ENCODE measurements around the gene RPS6KB1.
"Not testable (repeated sequence)": the region's sequence is repeated elsewhere in the genome, so short reads cannot be mapped to it uniquely, and the experiment has no call there.

The RPS6KB1 gene

GRCh38 chr17:59892924-59893675 is at the start of gene RPS6KB1, which contains the start of gene TUBD1:
Gene RPS6KB1, plus strand, starts transcription at chr17:59893121. Its CDS starts 64 bp downstream, at chr17:59893185.
Gene TUBD1, minus strand, starts transcription at chr17:59892943. Its CDS starts 1,941 bp downstream, at chr17:59891002.
- peak; percentile 99 for FAIRE-seq
- DNase-seq (ENCODE audit: insufficient read length, low spot score), result peak; percentile 95

- FAIRE-seq, result no peak
- DNase-seq (ENCODE audit: insufficient read length, low spot score), result no peak
Observed at GRCh38 chr17:59844884-59845594, 47.9 kb upstream of the RPS6KB1 start.

GRCh38 chr17:59845595-59846393 is 47.1 kb upstream of the RPS6KB1 start:
- no peak for DNase-seq (ENCODE audit: insufficient read length, low spot score)
- FAIRE-seq, result peak; percentile 45

- FAIRE-seq (no peak), DNase-seq (ENCODE audit: insufficient read length, low spot score) (no peak)
Observed at GRCh38 chr17:59846394-59847165, 46.3 kb upstream of the RPS6KB1 start.

GRCh38 chr17:59848385-59848668 is 44.6 kb upstream of the RPS6KB1 start:
- no peak for DNase-seq (ENCODE audit: insufficient read length, low spot score)
- FAIRE-seq, result no peak

- no peak for DNase-seq (ENCODE audit: insufficient read length, low spot score)
- FAIRE-seq, result no peak
Observed at GRCh38 chr17:59848778-59849177, 44.1 kb upstream of the RPS6KB1 start.

- not testable (repeated sequence) for FAIRE-seq; DNase-seq (ENCODE audit: insufficient read length, low spot score)
Observed at GRCh38 chr17:59850311-59850710, 42.6 kb upstream of the RPS6KB1 start.

- DNase-seq (ENCODE audit: insufficient read length, low spot score) (no peak), FAIRE-seq (no peak)
Observed at GRCh38 chr17:59851439-59852375, 41.2 kb upstream of the RPS6KB1 start.

- not testable (repeated sequence) for FAIRE-seq; DNase-seq (ENCODE audit: insufficient read length, low spot score)
Observed at GRCh38 chr17:59852847-59853167, 40.1 kb upstream of the RPS6KB1 start.

- DNase-seq (ENCODE audit: insufficient read length, low spot score), result no peak
- FAIRE-seq, result peak; percentile 64
Observed at GRCh38 chr17:59853168-59853918, 39.6 kb upstream of the RPS6KB1 start.

GRCh38 chr17:59853919-59854729 is 38.8 kb upstream of the RPS6KB1 start:
- not testable (repeated sequence) for DNase-seq (ENCODE audit: insufficient read length, low spot score); FAIRE-seq

- DNase-seq (ENCODE audit: insufficient read length, low spot score) (no peak), FAIRE-seq (no peak)
Observed at GRCh38 chr17:59856859-59857794, 35.8 kb upstream of the RPS6KB1 start.

- no peak for FAIRE-seq
- no peak for DNase-seq (ENCODE audit: insufficient read length, low spot score)
Observed at GRCh38 chr17:59858167-59858816, 34.6 kb upstream of the RPS6KB1 start.

- FAIRE-seq, result no peak
- no peak for DNase-seq (ENCODE audit: insufficient read length, low spot score)
Observed at GRCh38 chr17:59858932-59859331, 34.0 kb upstream of the RPS6KB1 start.

GRCh38 chr17:59859444-59860025 is 33.4 kb upstream of the RPS6KB1 start:
- FAIRE-seq (no peak), DNase-seq (ENCODE audit: insufficient read length, low spot score) (no peak)

- FAIRE-seq (no peak), DNase-seq (ENCODE audit: insufficient read length, low spot score) (no peak)
Observed at GRCh38 chr17:59863616-59864015, 29.3 kb upstream of the RPS6KB1 start.
